DLD1 (cell line): ENCODE data around the gene ASGR2.

Experiments used
- in situ Hi-C: cut with HindIII; loops from 2 replicates; pipeline ENCODE4 v1.10.0; 2017; ENCODE audit warnings: low sequenced_read_pairs

Gene ASGR2

GRCh38 chr17:7067198-7067597, 47.4 kb downstream of the ASGR2 start:
- in situ Hi-C loops: no loop called here

GRCh38 chr17:7064261-7064660, 50.4 kb downstream of the ASGR2 start:
- in situ Hi-C loops: no loop called here

- in situ Hi-C loops: no loop called here
Observed at GRCh38 chr17:7063518-7064094, 51.0 kb downstream of the ASGR2 start.

GRCh38 chr17:7060165-7060891, 54.3 kb downstream of the ASGR2 start:
- in situ Hi-C loops: no loop called here

- in situ Hi-C loops: no loop called here
Observed at GRCh38 chr17:7058831-7059447, 55.7 kb downstream of the ASGR2 start.

GRCh38 chr17:7056386-7056785, 58.2 kb downstream of the ASGR2 start:
- in situ Hi-C loops: no loop called here
